Measurements from ENCODE around the gene NAP1L4.

The NAP1L4 gene

GRCh38 chr11:2995031-2995561 is 3.0 kb upstream of the NAP1L4 start:
- TF ChIP-seq CTCF (IDR thresholded peaks at IDR 0.05; ENCODE audit: insufficient read depth, low read depth, low read length, missing control alignments): no peak
- no peak for DNase-seq (ENCODE audit: low read depth)
- H3K4me3 ChIP-seq (ENCODE audit: low read length): no peak overlapping the region

GRCh38 chr11:2994336-2994730 is 2.2 kb upstream of the NAP1L4 start:
- DNase-seq (ENCODE audit: low read depth): no peak
- no peak for TF ChIP-seq CTCF (IDR thresholded peaks at IDR 0.05; ENCODE audit: insufficient read depth, low read depth, low read length, missing control alignments)
- H3K4me3 ChIP-seq (ENCODE audit: low read length): no peak overlapping the region

GRCh38 chr11:2992997-2993325 is 832 bp upstream of the NAP1L4 start:
- DNase-seq (ENCODE audit: low read depth): no peak
- peak overlapping the region; percentile 79 for H3K4me3 ChIP-seq (ENCODE audit: low read length)
- TF ChIP-seq CTCF (IDR thresholded peaks at IDR 0.05; ENCODE audit: insufficient read depth, low read depth, low read length, missing control alignments): no peak

GRCh38 chr11:2991452-2992233 is 486 bp downstream of the NAP1L4 start:
- TF ChIP-seq CTCF (IDR thresholded peaks at IDR 0.05; ENCODE audit: insufficient read depth, low read depth, low read length, missing control alignments): no peak
- H3K4me3 ChIP-seq (ENCODE audit: low read length): peak overlapping the region; percentile 79
- peak; percentile 72 for DNase-seq (ENCODE audit: low read depth)

- DNase-seq (ENCODE audit: low read depth): peak; percentile 68
- TF ChIP-seq CTCF (IDR thresholded peaks at IDR 0.05; ENCODE audit: insufficient read depth, low read depth, low read length, missing control alignments): no peak
Observed at GRCh38 chr11:2990617-2991451, 1.3 kb downstream of the NAP1L4 start.

GRCh38 chr11:2989551-2989950 is 2.6 kb downstream of the NAP1L4 start:
- DNase-seq (ENCODE audit: low read depth): no peak
- TF ChIP-seq CTCF (IDR thresholded peaks at IDR 0.05; ENCODE audit: insufficient read depth, low read depth, low read length, missing control alignments): no peak
- peak overlapping the region; percentile 79 for H3K4me3 ChIP-seq (ENCODE audit: low read length)

More at GRCh38 chr11:2990617-2991451, 1.3 kb downstream of the NAP1L4 start:
- H3K4me3 ChIP-seq (ENCODE audit: low read length): peak overlapping the region; percentile 79

All from epithelial cell of esophagus (primary cell).